ENCODE data around the gene NPB.
A peak's percentile ranks its signal among the peaks of the same experiment; 100 is the strongest.

The NPB gene

GRCh38 chr17:81926451-81927151 lies 24.6 kb downstream of the NPB start:
- DNase-seq (ENCODE audit: low read depth) = peak; percentile 47

- DNase-seq (ENCODE audit: low read depth) = no peak
These were observed 25.2 kb downstream of the NPB start for GRCh38 chr17:81927152-81927652.

GRCh38 chr17:81927653-81928543 lies 25.9 kb downstream of the NPB start, which contains the start of gene MAFG:
TSS of gene MAFG (minus strand) at chr17:81927735. CDS start at chr17:81923185, 4,550 bp downstream.
- DNase-seq (ENCODE audit: low read depth) = peak; percentile 93

- no peak for DNase-seq (ENCODE audit: low read depth)
These were observed 26.7 kb downstream of the NPB start for GRCh38 chr17:81928544-81929252.

- DNase-seq (ENCODE audit: low read depth) = no peak
These were observed 27.5 kb downstream of the NPB start for GRCh38 chr17:81929253-81930141.

- DNase-seq (ENCODE audit: low read depth) = no peak
These were observed 28.4 kb downstream of the NPB start for GRCh38 chr17:81930142-81931125.

GRCh38 chr17:81931189-81931556 lies 29.1 kb downstream of the NPB start:
- no peak for DNase-seq (ENCODE audit: low read depth)

GRCh38 chr17:81931557-81932332 lies 29.7 kb downstream of the NPB start:
- DNase-seq (ENCODE audit: low read depth) = no peak

- no peak for DNase-seq (ENCODE audit: low read depth)
These were observed 30.4 kb downstream of the NPB start for GRCh38 chr17:81932333-81932983.

- no peak for DNase-seq (ENCODE audit: low read depth)
These were observed 31.2 kb downstream of the NPB start for GRCh38 chr17:81933178-81933699.

- no peak for DNase-seq (ENCODE audit: low read depth)
These were observed 32.2 kb downstream of the NPB start for GRCh38 chr17:81934098-81934757.

GRCh38 chr17:81934850-81935708 lies 33.0 kb downstream of the NPB start:
- DNase-seq (ENCODE audit: low read depth) = no peak

- DNase-seq (ENCODE audit: low read depth) = no peak
These were observed 33.7 kb downstream of the NPB start for GRCh38 chr17:81935709-81936084.

- no peak for DNase-seq (ENCODE audit: low read depth)
These were observed 37.2 kb downstream of the NPB start for GRCh38 chr17:81939218-81939617.

- no peak for DNase-seq (ENCODE audit: low read depth)
These were observed 37.9 kb downstream of the NPB start for GRCh38 chr17:81939881-81940385.

GRCh38 chr17:81940538-81941483 lies 38.8 kb downstream of the NPB start:
- DNase-seq (ENCODE audit: low read depth) = no peak
